Measurements from ENCODE around the gene SUGP2. TPM values are rescaled to one million over a fixed set of nuclear protein-coding genes. Genes with fewer than 3 reads are reported as not detected.

Gene SUGP2
- total RNA-seq, 1 donor from 2014 or later = 123 TPM

DNA sequence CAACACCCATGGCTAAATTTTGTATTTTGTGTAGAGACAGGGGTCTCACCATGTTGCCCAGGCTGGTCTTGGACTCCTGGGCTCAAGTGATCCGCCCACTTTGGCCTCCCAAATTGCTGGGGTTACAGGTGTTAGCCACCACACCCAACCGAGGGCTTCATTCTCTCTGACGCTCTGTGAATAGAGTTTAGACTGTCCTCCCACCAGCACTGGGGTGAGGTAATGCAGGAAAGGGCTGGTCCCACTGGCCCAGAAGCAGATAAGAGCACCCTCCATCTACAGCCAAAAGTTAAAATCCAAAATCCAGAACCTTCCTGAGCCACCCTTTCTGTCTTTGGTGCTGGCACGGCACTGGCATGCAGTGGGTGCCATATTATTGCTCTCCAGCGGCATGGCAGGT lies 60.5 kb downstream of the SUGP2 start:
- Histone ChIP-seq H3K4me2 (no peak overlapping the region), H3K79me2 (ENCODE audit: low read depth) (no peaks in the 10 kb centered on the region), H2AFZ (replicated peaks) (no peak overlapping the region), H4K20me1 (ENCODE audit: low read depth) (no peaks in the 10 kb centered on the region), H3K27me3 (no peaks in the 10 kb centered on the region), H3F3A (ENCODE audit: low read depth) (peaks cover 2% of the 10 kb centered on the region), H3K27ac (no peak overlapping the region), H3K9ac (no peak overlapping the region), H3K9me3 (ENCODE audit: low read depth) (no peaks in the 10 kb centered on the region), H3K4me1 (no peaks in the 10 kb centered on the region), H3K4me3 (no peak overlapping the region), H3K36me3 (no peaks in the 10 kb centered on the region)
- no peak overlapping the region for H3K4me3 Mint-ChIP-seq
- H3K36me3 Mint-ChIP-seq = no peaks in the 10 kb centered on the region
- no peaks in the 10 kb centered on the region for H3K9me3 Mint-ChIP-seq
- peak overlapping the region; percentile 79 for H3K27ac Mint-ChIP-seq
- no peak for TF ChIP-seq EZH2 (IDR thresholded peaks at IDR 0.05)
- no peak for TF ChIP-seq CTCF (IDR thresholded peaks at IDR 0.05)
- no peak for TF ChIP-seq EZH2phosphoT487 (IDR thresholded peaks at IDR 0.05)
- peaks cover 3% of the 10 kb centered on the region for H3K4me1 Mint-ChIP-seq
- H3K27me3 Mint-ChIP-seq (ENCODE audit: insufficient read depth, low read depth) = peaks cover 5% of the 10 kb centered on the region
- DNase-seq (ENCODE audit: low spot score) = no peak

GRCh38 chr19:18972301-18972811 lies 61.0 kb downstream of the SUGP2 start:
- H3K27ac Mint-ChIP-seq = no peak overlapping the region
- H2AFZ ChIP-seq (replicated peaks) = no peak overlapping the region
- H3K9me3 ChIP-seq (ENCODE audit: low read depth) = no peaks in the 10 kb centered on the region
- no peak overlapping the region for H3K4me3 Mint-ChIP-seq
- peaks cover 5% of the 10 kb centered on the region for H3K27me3 Mint-ChIP-seq (ENCODE audit: insufficient read depth, low read depth)
- no peaks in the 10 kb centered on the region for H4K20me1 ChIP-seq (ENCODE audit: low read depth)
- H3K79me2 ChIP-seq (ENCODE audit: low read depth) = no peaks in the 10 kb centered on the region
- H3K27ac ChIP-seq = no peak overlapping the region
- no peaks in the 10 kb centered on the region for H3K36me3 Mint-ChIP-seq
- H3K4me2 ChIP-seq = no peak overlapping the region
- H3K4me1 ChIP-seq = no peaks in the 10 kb centered on the region
- DNase-seq (ENCODE audit: low spot score) = no peak
- no peaks in the 10 kb centered on the region for H3F3A ChIP-seq (ENCODE audit: low read depth)
- TF ChIP-seq CTCF (IDR thresholded peaks at IDR 0.05) (no peak), EZH2phosphoT487 (IDR thresholded peaks at IDR 0.05) (no peak), EZH2 (IDR thresholded peaks at IDR 0.05) (no peak)
- H3K9me3 Mint-ChIP-seq = no peaks in the 10 kb centered on the region
- no peaks in the 10 kb centered on the region for H3K27me3 ChIP-seq
- H3K36me3 ChIP-seq = no peaks in the 10 kb centered on the region
- H3K4me1 Mint-ChIP-seq = peaks cover 3% of the 10 kb centered on the region
- no peak overlapping the region for H3K9ac ChIP-seq
- no peak overlapping the region for H3K4me3 ChIP-seq

DNA sequence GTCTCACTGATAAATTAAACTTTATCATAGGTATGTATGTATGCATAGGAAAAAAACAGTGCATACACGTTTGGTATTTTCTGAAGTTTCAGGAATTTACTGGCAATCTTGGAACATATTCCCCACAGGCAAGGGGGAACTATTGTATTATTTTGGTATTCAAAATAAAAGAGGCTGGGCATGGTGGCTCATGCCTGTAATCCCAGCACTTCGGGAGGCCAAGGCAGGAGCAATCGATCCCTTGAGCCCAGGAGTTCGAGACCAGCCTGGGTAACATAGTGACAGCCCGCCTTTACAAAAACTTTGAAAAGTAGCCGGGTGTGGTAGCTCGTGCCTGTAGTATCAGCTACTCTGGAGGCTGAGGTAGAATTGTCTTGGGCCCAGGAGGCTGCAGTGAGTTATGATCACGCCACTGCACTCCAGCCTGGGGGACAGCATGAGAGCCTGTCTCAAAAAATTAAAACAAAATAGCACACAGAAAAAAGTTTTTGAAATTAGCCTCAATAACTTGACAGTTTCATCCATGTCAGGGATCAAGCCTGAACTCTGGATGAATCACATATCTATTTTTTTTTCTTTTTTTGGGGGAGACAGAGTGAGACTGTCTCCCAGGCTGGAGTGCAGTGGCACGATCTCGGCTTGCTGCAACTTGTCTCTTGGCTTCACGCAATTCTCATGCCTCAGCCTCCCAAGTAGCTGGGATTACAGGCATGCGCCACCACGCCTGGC lies 63.2 kb downstream of the SUGP2 start:
- Mint-ChIP-seq H3K4me3 (no peak overlapping the region), H3K27ac (no peak overlapping the region), H3K27me3 (ENCODE audit: insufficient read depth, low read depth) (peaks cover 5% of the 10 kb centered on the region), H3K4me1 (peaks cover 6% of the 10 kb centered on the region), H3K9me3 (no peaks in the 10 kb centered on the region), H3K36me3 (no peaks in the 10 kb centered on the region)
- H3K27me3 ChIP-seq = no peaks in the 10 kb centered on the region
- H3K4me2 ChIP-seq = no peak overlapping the region
- TF ChIP-seq EZH2 (IDR thresholded peaks at IDR 0.05) (no peak), EZH2phosphoT487 (IDR thresholded peaks at IDR 0.05) (no peak), CTCF (IDR thresholded peaks at IDR 0.05) (no peak)
- no peaks in the 10 kb centered on the region for H3K79me2 ChIP-seq (ENCODE audit: low read depth)
- no peaks in the 10 kb centered on the region for H3K36me3 ChIP-seq
- no peak overlapping the region for H3K27ac ChIP-seq
- no peaks in the 10 kb centered on the region for H4K20me1 ChIP-seq (ENCODE audit: low read depth)
- no peaks in the 10 kb centered on the region for H3K4me1 ChIP-seq
- no peak overlapping the region for H3K9ac ChIP-seq
- peaks cover 5% of the 10 kb centered on the region for H3F3A ChIP-seq (ENCODE audit: low read depth)
- H2AFZ ChIP-seq (replicated peaks) = no peak overlapping the region
- no peak overlapping the region for H3K4me3 ChIP-seq
- no peaks in the 10 kb centered on the region for H3K9me3 ChIP-seq (ENCODE audit: low read depth)
- no peak for DNase-seq (ENCODE audit: low spot score)
